Cortex of kidney (tissue), 1 donor: ENCODE measurements around the gene PRKD3.
"Not testable (repeated sequence)": the region's sequence is repeated elsewhere in the genome, so short reads cannot be mapped to it uniquely, and the experiment has no call there.

Experiments used
- DNase-seq: peaks from one replicate; lab custom pipeline; 2025; lab: John Stamatoyannopoulos, UW

Gene PRKD3

DNA sequence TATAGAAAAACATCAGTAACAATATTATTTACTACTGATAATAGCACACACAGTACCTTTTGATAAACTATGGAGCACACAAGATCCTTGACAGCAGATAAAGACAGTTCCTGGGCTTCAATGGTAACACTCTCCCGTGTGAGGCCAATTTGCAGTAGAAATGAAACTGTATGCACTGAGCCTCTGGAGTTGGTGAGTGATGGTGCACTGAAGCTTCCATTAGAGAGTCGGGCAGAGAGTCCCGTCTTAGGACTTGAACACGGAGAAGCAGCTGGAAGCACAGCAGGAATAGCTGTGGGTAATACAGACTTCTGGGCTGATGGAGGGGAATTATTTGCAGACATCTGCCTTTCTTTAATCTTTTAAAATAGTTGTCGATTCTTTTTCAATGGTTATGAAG lies 8.5 kb downstream of the PRKD3 start:
- no peak for DNase-seq

GRCh38 chr2:37315364-37315763 lies 9.3 kb downstream of the PRKD3 start:
- DNase-seq: no peak

DNA sequence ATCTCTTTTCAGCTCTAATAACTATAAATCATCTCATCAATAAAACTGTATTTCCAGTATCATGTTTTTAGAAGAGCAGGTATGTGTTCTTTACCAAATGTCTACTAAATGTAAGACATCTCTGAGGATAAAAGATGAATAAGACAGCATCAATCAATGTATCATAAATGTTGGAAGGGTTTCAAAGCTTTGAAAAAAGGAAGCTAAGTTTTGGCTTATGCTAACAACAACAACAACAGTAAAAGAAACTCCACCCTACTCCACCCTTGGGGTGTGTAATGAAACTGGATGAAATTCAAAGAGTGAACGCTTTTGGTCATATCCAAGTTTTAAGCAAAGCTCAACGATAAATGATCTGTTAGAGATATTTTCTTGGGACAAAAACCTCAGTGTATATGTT lies 17.1 kb downstream of the PRKD3 start:
- DNase-seq: no peak

GRCh38 chr2:37306024-37306423 lies 18.6 kb downstream of the PRKD3 start:
- DNase-seq: no peak

DNA sequence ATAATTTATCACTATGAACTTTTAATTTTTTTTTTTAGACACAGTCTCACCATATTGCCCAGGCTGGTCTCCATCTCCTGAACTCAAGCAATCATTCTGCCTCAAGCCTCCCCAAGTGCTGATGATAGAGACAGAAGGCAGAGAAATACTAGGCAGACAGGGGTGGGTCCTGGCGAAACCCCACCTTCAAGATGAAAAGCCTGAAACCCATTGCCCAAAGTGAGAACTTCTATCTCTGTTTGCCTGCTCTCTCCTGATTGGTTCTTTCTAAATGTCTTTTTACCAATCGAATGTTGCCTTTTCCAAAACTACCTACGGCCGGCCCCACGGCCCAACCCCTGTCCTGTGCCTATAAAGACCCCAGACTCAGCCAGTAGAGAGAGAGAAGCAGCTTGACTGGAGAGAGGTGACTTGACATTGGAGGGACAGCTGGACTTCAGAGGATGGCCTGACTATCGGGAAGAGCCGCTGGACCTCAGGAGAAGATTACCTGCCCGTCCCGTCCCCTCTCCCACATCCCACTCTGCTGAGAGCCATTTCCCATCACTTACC lies 21.9 kb downstream of the PRKD3 start:
- no peak for DNase-seq

GRCh38 chr2:37301408-37301807 lies 23.2 kb downstream of the PRKD3 start:
- no peak for DNase-seq

DNA sequence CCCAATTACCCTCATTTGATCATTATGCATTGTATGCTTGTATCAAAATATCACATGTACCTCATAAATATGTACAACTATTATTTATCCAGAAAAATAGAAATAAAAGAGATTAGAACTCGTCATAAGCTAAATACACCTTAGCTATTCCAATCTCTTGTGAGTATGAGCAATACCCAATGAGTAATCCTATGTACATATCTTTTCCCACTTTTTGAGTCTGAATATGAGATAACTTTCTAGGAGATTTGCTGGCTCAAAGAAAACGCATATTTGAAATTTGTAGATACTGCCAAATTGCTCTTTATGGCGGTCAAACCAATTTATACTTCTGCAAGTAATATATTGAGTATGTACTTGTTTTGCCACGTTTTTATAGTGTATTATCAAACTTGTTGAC lies 24.1 kb downstream of the PRKD3 start:
- no peak for DNase-seq

DNA sequence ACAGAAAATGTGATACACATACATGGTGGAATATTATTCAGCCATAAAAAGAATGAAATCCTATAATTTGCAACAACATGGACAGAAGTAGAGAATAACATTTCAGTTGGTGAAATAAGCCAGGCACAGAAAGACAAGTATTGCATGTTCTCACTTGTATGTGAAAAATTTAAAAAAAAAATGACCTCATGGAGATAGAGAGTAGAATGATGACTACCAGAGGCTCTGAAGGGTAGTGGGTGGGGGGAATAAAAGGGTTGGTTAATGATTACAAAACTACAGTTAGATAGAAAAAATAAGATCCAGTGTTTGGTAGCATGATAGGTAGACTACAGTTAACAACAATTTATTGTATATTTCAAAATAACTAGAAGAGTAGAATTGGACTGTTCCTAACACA lies 24.5 kb downstream of the PRKD3 start:
- DNase-seq: no peak

DNA sequence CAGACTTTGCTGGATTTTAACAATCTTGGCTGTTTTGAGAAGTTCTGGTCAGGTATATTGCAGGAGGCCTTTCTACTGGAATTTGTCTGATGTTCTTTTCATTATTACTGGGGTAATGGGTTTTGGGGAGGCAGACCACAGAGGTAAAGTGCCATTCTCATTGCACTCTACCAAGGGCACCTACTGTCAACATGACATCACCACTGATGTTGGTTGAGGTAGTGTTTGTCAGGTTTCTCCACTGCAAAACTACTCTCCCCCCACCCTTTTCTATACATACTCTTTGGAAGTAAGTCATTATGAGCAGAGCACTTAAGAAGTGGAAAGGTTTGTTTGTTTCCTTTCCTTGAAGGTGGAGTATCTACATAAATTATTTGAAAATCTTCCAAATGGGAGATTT lies 27.0 kb downstream of the PRKD3 start:
- no peak for DNase-seq

DNA sequence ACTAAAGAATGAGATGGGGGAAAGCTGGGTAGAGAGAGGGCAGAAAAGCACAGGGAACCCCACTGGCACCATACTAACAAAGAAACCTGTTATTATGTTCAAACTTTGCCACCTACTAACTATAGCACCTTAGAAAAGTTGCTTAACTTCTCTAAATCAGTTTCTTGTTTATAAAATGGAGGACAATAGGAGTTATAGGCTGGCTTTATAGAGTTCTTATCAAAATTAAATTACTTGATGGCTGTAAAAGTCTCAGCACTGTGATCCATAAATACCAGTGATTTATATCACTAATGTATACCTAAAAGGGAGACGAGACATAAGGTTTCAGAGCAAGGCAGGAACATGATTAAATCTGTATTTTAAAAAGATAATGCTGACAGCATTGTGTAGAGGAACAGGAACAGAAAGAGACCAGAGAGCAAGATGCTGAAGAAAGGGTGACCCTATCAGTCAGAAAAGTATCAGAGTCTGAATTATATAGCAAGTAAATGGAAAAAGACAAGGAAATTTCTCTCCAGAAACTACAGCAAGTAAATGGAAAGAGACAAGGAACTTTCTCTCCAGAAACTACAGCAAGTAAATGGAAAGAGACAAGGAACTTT lies 29.1 kb downstream of the PRKD3 start:
- no peak for DNase-seq

DNA sequence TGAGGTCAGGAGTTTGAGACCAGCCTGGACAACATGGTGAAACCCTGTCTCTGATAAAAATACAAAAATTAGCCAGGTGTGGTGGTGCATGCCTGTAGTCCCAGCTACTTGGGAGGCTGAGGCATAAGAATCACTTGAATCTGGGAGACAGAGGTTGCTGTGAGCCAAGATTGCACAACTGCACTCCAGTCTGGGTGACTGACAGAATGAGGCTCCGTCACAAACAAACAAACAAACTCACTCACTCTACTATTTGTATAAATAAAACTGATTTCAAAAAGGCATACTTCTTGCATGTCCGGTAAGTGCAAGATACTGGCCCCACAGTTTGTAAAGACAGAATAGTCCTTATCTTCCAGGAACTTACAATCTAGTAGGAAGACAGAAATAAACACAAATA lies 29.8 kb downstream of the PRKD3 start:
- DNase-seq: not testable (repeated sequence)

DNA sequence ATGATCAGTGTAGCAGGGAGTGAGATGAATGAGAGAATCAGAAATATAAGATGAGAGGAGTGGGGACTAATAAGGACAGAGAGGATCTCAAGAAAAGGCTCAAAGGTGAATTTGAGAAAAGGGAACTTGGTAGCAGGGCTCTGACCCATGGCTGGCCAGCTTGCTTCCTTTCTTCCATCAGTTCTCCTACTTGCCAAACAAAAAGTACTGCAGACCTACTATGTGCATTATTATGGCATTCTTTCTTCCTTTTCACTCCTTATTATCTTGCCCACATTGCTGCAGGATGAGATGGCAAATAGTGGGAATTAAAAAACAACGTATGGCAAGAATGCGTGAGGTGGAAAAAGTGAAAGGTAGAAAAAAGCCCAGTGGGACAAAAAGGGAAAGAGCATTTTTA lies 33.0 kb downstream of the PRKD3 start:
- no peak for DNase-seq

DNA sequence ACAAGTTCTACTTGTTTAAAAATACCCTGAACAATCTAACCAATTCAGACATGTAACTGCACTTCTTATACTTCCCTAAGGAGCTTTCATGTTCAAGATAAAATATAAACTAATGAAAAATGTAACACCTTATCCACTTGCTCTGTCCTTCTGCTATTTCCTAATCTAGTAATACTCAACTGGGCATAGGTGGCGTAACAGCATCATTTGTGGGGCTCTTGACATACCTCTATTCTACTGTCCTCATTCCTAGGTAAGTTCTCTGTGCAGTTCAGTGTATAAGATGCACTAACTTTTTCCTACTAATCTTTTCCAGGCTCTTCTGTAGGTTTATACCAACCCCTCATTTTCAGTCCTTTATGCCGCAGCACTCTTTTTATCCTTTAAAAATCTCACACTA lies 36.7 kb downstream of the PRKD3 start:
- DNase-seq: no peak

DNA sequence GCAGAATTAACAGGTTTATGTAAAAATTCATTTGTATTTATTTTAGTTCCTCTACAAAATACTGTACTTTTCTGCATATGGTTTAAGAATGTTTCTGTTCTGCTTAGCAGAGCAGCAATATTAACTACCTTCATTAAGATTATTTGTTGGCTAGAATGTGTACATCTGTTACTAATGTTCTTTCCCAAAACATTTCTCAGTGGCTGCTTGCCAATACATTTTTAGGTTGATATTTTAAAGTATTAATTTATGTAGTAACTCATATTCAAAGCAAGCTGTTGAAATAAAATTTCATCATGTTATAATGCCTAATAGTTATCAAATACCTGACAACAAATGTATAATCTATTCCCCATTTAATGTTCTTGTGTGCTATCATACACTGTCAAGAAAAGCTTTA lies 40.3 kb downstream of the PRKD3 start:
- DNase-seq: no peak

GRCh38 chr2:37283207-37283606 lies 41.4 kb downstream of the PRKD3 start:
- DNase-seq: no peak

GRCh38 chr2:37282746-37283145 lies 41.9 kb downstream of the PRKD3 start:
- no peak for DNase-seq

DNA sequence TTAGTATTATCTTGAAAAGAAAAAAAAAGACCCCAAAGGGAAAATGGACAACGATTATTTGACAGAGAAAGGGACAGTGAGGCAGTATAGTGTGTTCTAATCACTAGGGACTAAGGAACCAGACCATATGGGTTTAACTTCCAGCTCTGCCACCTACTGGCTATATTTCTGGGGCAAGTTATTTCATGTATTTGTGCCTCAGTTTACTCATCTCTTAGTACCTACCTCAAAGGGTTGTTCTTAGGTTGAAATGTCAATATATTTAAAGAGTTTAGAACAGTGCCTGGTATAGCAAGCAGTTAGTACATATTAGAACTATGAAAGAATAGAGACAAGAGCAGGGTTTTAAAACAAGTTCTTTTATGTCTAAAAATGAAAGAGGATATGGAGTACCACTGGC lies 42.7 kb downstream of the PRKD3 start:
- DNase-seq: no peak

GRCh38 chr2:37276291-37276690 lies 48.3 kb downstream of the PRKD3 start:
- no peak for DNase-seq
